Iris pigment epithelial cell (primary cell): ENCODE results near the gene ASB18.
A peak's percentile ranks its signal among the peaks of the same experiment; 100 is the strongest.

ENCODE experiments used
- DNase-seq: peaks from one replicate; pipeline ENCODE4 v3.0.0-alpha.2; 2011; ENCODE audit warnings: low read depth

Gene ASB18

GRCh38 chr2:236173729-236174607, 90.2 kb downstream of the ASB18 start:
- no peak for DNase-seq

- DNase-seq, result no peak
These were observed 91.0 kb downstream of the ASB18 start for GRCh38 chr2:236173036-236173728.

- DNase-seq, result no peak
These were observed 91.8 kb downstream of the ASB18 start for GRCh38 chr2:236172255-236173035.

GRCh38 chr2:236171680-236172254, 92.4 kb downstream of the ASB18 start:
- no peak for DNase-seq

GRCh38 chr2:236171181-236171679, 93.0 kb downstream of the ASB18 start:
- DNase-seq, result no peak

- DNase-seq, result no peak
These were observed 93.5 kb downstream of the ASB18 start for GRCh38 chr2:236170590-236171165.

- DNase-seq, result no peak
These were observed 94.2 kb downstream of the ASB18 start for GRCh38 chr2:236169741-236170589.

GRCh38 chr2:236169151-236169721, 95.0 kb downstream of the ASB18 start:
- DNase-seq, result no peak

- DNase-seq, result peak; percentile 41
These were observed 95.8 kb downstream of the ASB18 start, which contains the start of gene GBX2 for GRCh38 chr2:236168110-236169080. Gene GBX2 (minus strand): TSS chr2:236168386. CDS start chr2:236167971, 415 bp downstream.

GRCh38 chr2:236167297-236168109, 96.7 kb downstream of the ASB18 start:
- peak; percentile 62 for DNase-seq

- DNase-seq, result no peak
These were observed 97.4 kb downstream of the ASB18 start for GRCh38 chr2:236166796-236167296.

GRCh38 chr2:236165842-236166795, 98.1 kb downstream of the ASB18 start:
- DNase-seq, result no peak

GRCh38 chr2:236164925-236165841, 99.0 kb downstream of the ASB18 start:
- no peak for DNase-seq

GRCh38 chr2:236164201-236164924, 99.8 kb downstream of the ASB18 start:
- no peak for DNase-seq
